HL-60 (cell line): ENCODE results near the gene SMAD5.

Experiments used
- DNase-seq, 2 experiments: peaks; one replicate each; pipeline ENCODE4 v3.0.0-alpha.2; 2010 to 2020; ENCODE audit warnings: low read depth in 1 of 2, low spot score in 1 of 2
- H3K27ac ChIP-seq: fragments of 250-450 bp; sonication (Bioruptor Pico); replicated peaks from 2 replicates; pipeline ENCODE4 v1.5.1; 2020; ENCODE audit warnings: mild to moderate bottlenecking, moderate library complexity
- H3K27me3 ChIP-seq: fragments of 250-450 bp; sonication (Bioruptor Pico); 2 replicates; pipeline ENCODE4 v1.5.1; 2021; ENCODE audit warnings: mild to moderate bottlenecking, moderate library complexity; ENCODE audit not compliant: insufficient read depth, poor library complexity, severe bottlenecking
- H3K4me3 ChIP-seq: replicated peaks from 2 replicates; pipeline ENCODE4 v1.5.1; 2011; ENCODE audit warnings: mild to moderate bottlenecking, control low read depth, low read length; ENCODE audit not compliant: insufficient read depth
- CTCF ChIP-seq: IDR thresholded peaks from one replicate; pipeline ENCODE4 v1.5.1; 2011; ENCODE audit warnings: low read length, control low read depth, inconsistent platforms; ENCODE audit not compliant: insufficient read depth
- GABPA ChIP-seq: IDR thresholded peaks from 2 replicates; pipeline ENCODE4 v1.6.1; 2012; ENCODE audit warnings: low read depth
- POLR2AphosphoS5 ChIP-seq: IDR thresholded peaks from 2 replicates; pipeline ENCODE4 v1.6.1; 2012; ENCODE audit warnings: low read depth
- REST ChIP-seq: IDR thresholded peaks from 2 replicates; pipeline ENCODE4 v1.6.1; 2012; ENCODE audit warnings: low read depth; ENCODE audit not compliant: insufficient replicate concordance
- SPI1 ChIP-seq: IDR thresholded peaks from 2 replicates; pipeline ENCODE4 v1.6.1; 2012; ENCODE audit warnings: low read depth, mild to moderate bottlenecking, borderline replicate concordance

SMAD5 gene

GRCh38 chr5:136211282-136212040 lies 78.8 kb downstream of the SMAD5 start:
- no peak overlapping the region for H3K27ac ChIP-seq
- DNase-seq = no peak
- no peak overlapping the region for H3K4me3 ChIP-seq
- H3K27me3 ChIP-seq = no peaks in the 10 kb centered on the region
- TF ChIP-seq SPI1 (no peak), POLR2AphosphoS5 (no peak), CTCF (no peak), GABPA (no peak), REST (no peak)

GRCh38 chr5:136212252-136212721 lies 79.6 kb downstream of the SMAD5 start:
- TF ChIP-seq SPI1 (no peak), CTCF (peak; percentile 27)
- H3K4me3 ChIP-seq = no peak overlapping the region
- DNase-seq = peak in 1 of 2 experiments; percentile 2

GRCh38 chr5:136213919-136214493 lies 81.4 kb downstream of the SMAD5 start:
- Histone ChIP-seq H3K27ac (no peak overlapping the region), H3K4me3 (no peak overlapping the region), H3K27me3 (no peaks in the 10 kb centered on the region)
- no peak for DNase-seq
- TF ChIP-seq REST (no peak), CTCF (no peak), POLR2AphosphoS5 (no peak), SPI1 (no peak), GABPA (no peak)

More at GRCh38 chr5:136212252-136212721, 79.6 kb downstream of the SMAD5 start:
- Histone ChIP-seq H3K27ac (no peak overlapping the region), H3K27me3 (no peaks in the 10 kb centered on the region)

GRCh38 chr5:136215812-136216211 lies 83.2 kb downstream of the SMAD5 start:
- H3K27ac ChIP-seq = no peak overlapping the region
- TF ChIP-seq GABPA (no peak), SPI1 (no peak), CTCF (no peak), REST (no peak), POLR2AphosphoS5 (no peak)
- H3K27me3 ChIP-seq = no peaks in the 10 kb centered on the region
- no peak overlapping the region for H3K4me3 ChIP-seq
- DNase-seq = no peak
